ENCODE measurements around the gene CRB1.

DNA sequence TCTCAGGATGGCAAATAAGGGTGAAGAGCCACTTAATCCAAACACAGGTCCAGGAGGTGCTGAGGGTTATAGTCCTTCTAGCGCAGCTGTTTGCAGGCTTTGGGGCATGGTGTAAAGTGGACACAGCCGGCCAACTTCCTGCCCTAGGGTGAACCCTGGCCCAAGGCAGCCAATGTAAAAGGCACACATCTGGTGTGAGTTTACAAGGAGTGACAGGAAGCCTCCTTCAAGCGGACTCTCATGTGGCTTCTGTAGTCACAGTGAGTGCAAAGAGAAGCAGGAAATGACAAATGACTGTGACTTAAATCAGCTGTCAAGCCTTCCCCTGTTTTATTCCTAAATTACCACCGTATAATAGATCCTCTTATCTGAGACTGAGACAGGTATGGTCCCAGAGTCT, 213.0 kb downstream of the CRB1 start:
- TF ChIP-seq CTCF (IDR thresholded peaks at IDR 0.05; ENCODE audit: low read length) (no peak), EZH2 (IDR thresholded peaks at IDR 0.05; ENCODE audit: borderline replicate concordance, low read length) (no peak)

Data from OCI-LY1 (cell line).